CD4-positive, CD25-positive, alpha-beta regulatory T cell (primary cell): ENCODE measurements around the gene RECQL5. TPM values are rescaled to one million over a fixed set of nuclear protein-coding genes. Genes with fewer than 3 reads are reported as not detected.
A peak's percentile ranks its signal among the peaks of the same experiment; 100 is the strongest.

Experiments
- ATAC-seq, 2 donors: fragments of 150-1000 bp; cut with Tn5 transposase; one replicate each; pipeline ENCODE4 v1.10.0; 2021; ENCODE audit warnings: low read depth in 2 of 2, moderate number of reproducible peaks in 2 of 2, moderate library complexity in 1 of 2
- DNase-seq, 3 donors: peaks; one replicate each; pipeline versions ENCODE4 v3.0.0 to v3.0.0-alpha.2; 2012 to 2022; ENCODE audit warnings: mixed read lengths in 1 of 3
- H3K27ac ChIP-seq: one replicate; pipeline ENCODE4 v1.7.0; 2013; ENCODE audit warnings: mild to moderate bottlenecking, low read length; ENCODE audit not compliant: insufficient read depth, poor library complexity, severe bottlenecking
- H3K27me3 ChIP-seq: one replicate; pipeline ENCODE4 v1.7.0; 2013; ENCODE audit warnings: low read length; ENCODE audit not compliant: control insufficient read depth, insufficient read depth
- H3K36me3 ChIP-seq: one replicate; pipeline ENCODE4 v1.7.0; 2013; ENCODE audit warnings: mild to moderate bottlenecking, low read length, moderate library complexity; ENCODE audit not compliant: control insufficient read depth, insufficient read depth
- H3K4me1 ChIP-seq: 2 replicates; pipeline ENCODE4 v1.7.0; 2013; ENCODE audit warnings: mild to moderate bottlenecking, low read length; ENCODE audit not compliant: insufficient read depth, control insufficient read depth, poor library complexity, severe bottlenecking
- H3K4me3 ChIP-seq: one replicate; pipeline ENCODE4 v1.7.0; 2013; ENCODE audit warnings: low read depth, mild to moderate bottlenecking, low read length, moderate library complexity
- H3K9me3 ChIP-seq, 2 experiments: 1 replicate in 1 of 2; 2 replicates in 1 of 2; pipeline ENCODE4 v1.7.0; 2013; ENCODE audit warnings: low read length in 2 of 2, mild to moderate bottlenecking in 1 of 2, moderate library complexity in 1 of 2; ENCODE audit not compliant: control insufficient read depth in 2 of 2
- H3K27ac Mint-ChIP-seq, 3 donors: one replicate each; pipeline ENCODE4 v1.8.0; 2020 to 2022; ENCODE audit warnings: mild to moderate bottlenecking in 3 of 3, mixed read lengths in 3 of 3, moderate library complexity in 2 of 3
- H3K27me3 Mint-ChIP-seq: one replicate; pipeline ENCODE4 v1.8.0; 2022; ENCODE audit warnings: mild to moderate bottlenecking, mixed read lengths
- H3K36me3 Mint-ChIP-seq: one replicate; pipeline ENCODE4 v1.8.0; 2020; ENCODE audit warnings: mixed read lengths
- H3K4me1 Mint-ChIP-seq, 4 donors: one replicate each; pipeline ENCODE4 v1.8.0; 2020 to 2022; ENCODE audit warnings: mixed read lengths in 4 of 4, mild to moderate bottlenecking in 1 of 4
- H3K4me3 Mint-ChIP-seq, 4 donors: one replicate each; pipeline ENCODE4 v1.8.0; 2020 to 2022; ENCODE audit warnings: mild to moderate bottlenecking in 4 of 4, mixed read lengths in 4 of 4, moderate library complexity in 3 of 4
- H3K9me3 Mint-ChIP-seq, 7 donors: one replicate each; pipeline ENCODE4 v1.8.0; 2020 to 2022; ENCODE audit warnings: mixed read lengths in 7 of 7, mild to moderate bottlenecking in 3 of 7, moderate library complexity in 2 of 7
- polyA plus RNA-seq, 4 donors: library from polyadenylated mRNA; unstranded; fragments of 300-500 nt; fragmentation: Illumina TruSeq; gene quantifications; one replicate each; pipeline ENCODE4 v1.2.3, GENCODE V29; 2021
- total RNA-seq: library from RNA; stranded (reverse); gene quantifications from one replicate; pipeline ENCODE4 v1.2.3, GENCODE V29; 2022

The RECQL5 gene
- 25.5 TPM for total RNA-seq
- 10 to 100 TPM in 2 of 4 donors, 1 to 10 TPM in 2; 8.7 to 16.4 (median 11.4) TPM for polyA plus RNA-seq

DNA sequence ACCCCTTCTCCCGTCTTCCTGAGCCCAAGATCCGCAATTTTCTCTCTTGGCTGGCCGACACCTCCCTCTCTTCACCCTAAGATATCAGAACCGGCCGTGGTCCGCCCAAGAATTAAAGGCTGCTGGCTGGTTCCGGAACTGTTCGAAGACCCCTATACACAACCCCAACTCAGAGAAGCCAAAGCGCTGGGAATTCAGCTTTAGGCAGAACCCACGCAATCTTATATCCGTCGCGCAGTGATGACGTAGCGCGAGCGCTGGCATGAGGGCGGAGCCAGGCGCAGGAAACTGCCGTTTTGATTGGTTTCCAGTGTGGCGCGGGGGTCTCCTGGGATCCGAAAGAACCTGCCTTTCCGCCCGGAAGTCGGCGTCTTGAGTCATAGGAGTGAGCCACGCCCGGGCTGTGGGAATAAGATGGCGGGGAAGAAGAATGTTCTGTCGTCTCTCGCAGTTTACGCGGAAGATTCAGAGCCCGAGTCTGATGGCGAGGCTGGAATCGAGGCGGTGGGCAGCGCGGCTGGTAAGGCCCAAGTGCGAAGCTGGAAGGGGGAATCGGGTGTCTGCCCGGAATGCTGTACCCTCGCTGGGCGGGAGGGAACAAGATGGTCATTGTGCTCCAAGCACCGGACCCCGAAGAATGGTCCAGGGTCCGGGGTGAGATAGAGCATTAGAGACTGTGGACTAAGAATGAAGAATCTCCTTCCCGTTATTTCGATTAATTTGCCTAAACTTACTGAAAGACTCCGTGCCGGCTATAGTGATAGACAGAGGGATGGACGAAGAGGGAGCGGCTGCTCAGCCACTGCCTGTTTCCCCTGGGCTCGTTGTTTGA, at the start of gene RECQL5, which contains the start of gene SAP30BP:
TSS of gene RECQL5 (minus strand) at position 196 of the 832 bp plus-strand sequence. CDS start 597 bp downstream, outside the sequence.
TSS of gene SAP30BP (plus strand) at position 380 of the 832 bp plus-strand sequence. CDS start at position 415, 35 bp downstream.
- Histone ChIP-seq H3K36me3 (peaks cover 41% of the 10 kb centered on the region), H3K9me3 (no peaks in the 10 kb centered on the region), H3K4me3 (peak within 1 kb of the TSS; percentile 97), H3K4me1 (peaks cover 18% of the 10 kb centered on the region), H3K27me3 (no peaks in the 10 kb centered on the region), H3K27ac (peak within 1 kb of the TSS; percentile 92)
- Mint-ChIP-seq H3K4me1 (peaks cover 12 to 32% (median 28%) of the 10 kb centered on the region in 4 donors), H3K9me3 (no peaks in the 10 kb centered on the region), H3K36me3 (peaks cover 18% of the 10 kb centered on the region), H3K27me3 (no peaks in the 10 kb centered on the region), H3K4me3 (peak within 1 kb of the TSS in 3 of 4 donors; percentile 64 to 83 (median 81)), H3K27ac (peak within 1 kb of the TSS in 1 of 3 donors; percentile 72)
- ATAC-seq = peak; percentile 99 to 100
- peak; percentile 96 to 99 (median 97) for DNase-seq

DNA sequence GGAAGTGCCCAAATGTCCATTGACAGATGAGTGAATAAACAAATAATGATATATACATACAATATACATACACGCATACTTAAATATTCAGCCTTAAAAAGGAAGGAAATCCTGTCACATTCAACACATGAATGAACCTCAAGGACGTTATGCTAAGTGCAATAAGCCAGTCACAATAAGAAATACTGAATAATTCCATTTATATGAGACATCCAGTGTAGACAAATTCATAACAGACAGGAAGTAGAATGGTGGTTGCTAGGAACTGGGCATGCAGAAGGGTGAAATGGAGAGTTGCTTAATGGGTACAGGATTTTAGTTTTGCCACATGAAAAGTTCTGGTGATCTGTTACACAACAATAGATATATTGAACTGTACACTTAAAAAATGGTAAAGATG, 45.5 kb upstream of the RECQL5 start:
- Histone ChIP-seq H3K36me3 (peaks cover 7% of the 10 kb centered on the region), H3K27me3 (no peaks in the 10 kb centered on the region), H3K4me3 (no peak overlapping the region), H3K9me3 (no peaks in the 10 kb centered on the region), H3K4me1 (no peaks in the 10 kb centered on the region), H3K27ac (no peak overlapping the region)
- no peaks in the 10 kb centered on the region for H3K9me3 Mint-ChIP-seq
- DNase-seq = no peak
- no peak overlapping the region for H3K4me3 Mint-ChIP-seq
- H3K27ac Mint-ChIP-seq = no peak overlapping the region
- no peak for ATAC-seq
- peaks cover 0 to 2% (median 0%) of the 10 kb centered on the region in 4 donors for H3K4me1 Mint-ChIP-seq
- peaks cover 7% of the 10 kb centered on the region for H3K36me3 Mint-ChIP-seq
- H3K27me3 Mint-ChIP-seq = peaks cover 14% of the 10 kb centered on the region

DNA sequence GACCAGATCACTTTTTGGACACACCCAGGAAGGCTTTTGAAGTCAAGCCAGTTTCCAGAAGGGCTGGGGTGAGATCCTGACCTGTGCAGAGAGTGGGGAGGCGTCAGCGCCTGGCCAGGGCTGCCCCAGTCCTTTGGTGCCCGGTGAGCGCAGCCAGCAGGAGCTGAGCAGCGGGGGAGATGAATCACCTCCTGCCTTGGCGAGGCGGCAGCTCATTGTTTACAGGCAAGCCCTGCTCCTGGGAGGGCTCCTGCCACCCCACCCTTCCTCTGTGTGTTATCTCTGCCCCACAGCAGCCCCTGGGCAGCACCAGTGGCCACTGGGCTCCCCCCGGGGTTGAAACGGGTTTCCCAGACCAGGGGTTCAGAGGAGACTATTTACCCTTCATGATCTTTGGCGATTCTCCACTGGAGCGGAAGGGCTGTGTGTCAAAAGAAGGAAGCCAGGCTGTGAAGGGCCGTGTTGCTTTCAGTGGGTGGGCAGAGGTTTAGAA, 40.2 kb upstream of the RECQL5 start:
- ATAC-seq = no peak
- peak overlapping the region in 1 of 4 donors; percentile 38 for H3K4me3 Mint-ChIP-seq
- H3K36me3 Mint-ChIP-seq = peaks cover 32% of the 10 kb centered on the region
- Histone ChIP-seq H3K27me3 (no peaks in the 10 kb centered on the region), H3K4me1 (no peaks in the 10 kb centered on the region), H3K9me3 (no peaks in the 10 kb centered on the region), H3K27ac (no peak overlapping the region), H3K36me3 (peaks cover 59% of the 10 kb centered on the region), H3K4me3 (no peak overlapping the region)
- peaks cover 5% of the 10 kb centered on the region for H3K27me3 Mint-ChIP-seq
- H3K27ac Mint-ChIP-seq = no peak overlapping the region
- H3K9me3 Mint-ChIP-seq = no peaks in the 10 kb centered on the region
- no peaks in the 10 kb centered on the region for H3K4me1 Mint-ChIP-seq
- DNase-seq = no peak

DNA sequence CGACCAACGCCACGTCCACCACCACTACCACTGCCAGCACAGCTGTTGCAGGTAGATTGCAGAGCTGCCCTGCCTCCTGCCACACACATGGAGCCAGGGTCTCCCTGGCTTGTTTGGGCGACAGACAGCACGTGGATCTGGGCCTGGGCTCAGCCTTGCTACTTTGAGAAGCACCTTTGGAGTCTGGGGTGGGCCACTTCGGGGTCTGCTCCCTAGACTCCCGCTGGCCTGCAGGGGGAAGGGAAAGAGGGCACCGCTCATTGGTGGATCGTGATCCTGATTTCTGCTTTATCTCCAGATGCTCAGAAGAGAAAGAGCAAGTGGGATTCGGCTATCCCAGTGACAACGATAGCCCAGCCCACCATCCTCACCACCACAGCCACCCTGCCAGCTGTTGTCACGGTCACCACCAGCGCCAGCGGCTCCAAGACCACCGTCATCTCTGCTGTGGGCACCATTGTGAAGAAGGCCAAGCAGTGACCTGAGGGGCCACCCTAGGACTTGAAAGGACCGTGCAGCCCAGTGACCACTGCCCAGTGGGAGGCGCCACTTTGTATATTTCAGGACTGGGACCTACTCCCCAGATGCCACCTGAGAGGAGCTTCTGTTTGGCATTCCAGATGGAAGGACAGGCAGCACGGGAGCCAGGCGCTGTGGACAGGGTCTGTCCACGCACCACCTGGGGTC, 39.2 kb upstream of the RECQL5 start:
- Mint-ChIP-seq H3K4me1 (no peaks in the 10 kb centered on the region), H3K4me3 (no peak overlapping the region), H3K27ac (no peak overlapping the region), H3K27me3 (peaks cover 5% of the 10 kb centered on the region), H3K9me3 (no peaks in the 10 kb centered on the region), H3K36me3 (peaks cover 39% of the 10 kb centered on the region)
- peaks cover 69% of the 10 kb centered on the region for H3K36me3 ChIP-seq
- no peak for ATAC-seq
- H3K27ac ChIP-seq = no peak overlapping the region
- H3K27me3 ChIP-seq = no peaks in the 10 kb centered on the region
- no peaks in the 10 kb centered on the region for H3K4me1 ChIP-seq
- no peak overlapping the region for H3K4me3 ChIP-seq
- no peak for DNase-seq
- no peaks in the 10 kb centered on the region for H3K9me3 ChIP-seq

DNA sequence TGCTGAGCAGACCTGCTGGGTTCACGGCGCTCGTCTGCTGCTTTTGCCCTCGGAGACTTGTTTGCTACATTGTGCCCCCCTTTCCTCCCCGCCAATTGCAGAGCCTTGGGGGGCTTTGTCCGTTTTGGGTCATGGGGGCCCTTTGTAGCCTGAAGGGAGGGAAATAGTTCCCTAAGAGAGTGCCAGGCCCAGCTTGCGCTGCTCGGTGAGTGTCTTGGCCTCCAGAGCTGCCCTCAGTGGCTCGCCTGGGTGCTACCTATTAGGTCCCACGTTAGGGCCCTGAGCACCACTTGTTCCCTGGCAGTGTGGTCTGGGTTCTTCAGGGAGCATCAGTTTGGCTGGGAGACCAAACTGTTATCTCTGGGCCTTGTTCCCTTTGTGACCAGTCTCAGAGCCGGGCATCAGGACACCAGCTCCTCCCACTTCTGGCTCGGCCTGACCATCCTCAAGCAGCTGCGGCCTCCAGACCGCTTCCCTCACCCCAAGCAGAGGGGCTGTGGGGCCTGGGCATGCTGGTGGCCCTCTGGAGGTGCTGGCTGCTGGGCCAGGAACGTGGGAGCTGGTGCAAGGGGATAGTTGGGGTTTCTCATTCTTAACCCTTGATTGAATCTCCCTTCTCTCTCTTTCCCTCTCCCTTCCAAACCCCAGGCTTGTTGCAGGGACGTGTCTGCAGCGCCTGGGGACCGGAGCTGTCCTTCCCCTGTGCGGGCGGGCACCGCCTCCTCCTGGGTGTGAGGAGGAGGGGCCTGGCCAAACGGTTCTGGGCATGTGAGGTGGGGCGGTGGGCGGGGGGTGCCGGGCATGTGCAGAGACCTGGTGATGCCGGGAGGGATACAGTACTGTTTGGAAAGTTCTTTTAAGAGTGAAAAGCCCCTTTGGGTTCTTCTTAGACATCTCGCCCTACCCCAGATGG, 38.3 kb upstream of the RECQL5 start:
- no peak overlapping the region for H3K27ac ChIP-seq
- Mint-ChIP-seq H3K27ac (no peak overlapping the region), H3K27me3 (peaks cover 4% of the 10 kb centered on the region), H3K9me3 (no peaks in the 10 kb centered on the region), H3K4me3 (no peak overlapping the region), H3K36me3 (peaks cover 48% of the 10 kb centered on the region), H3K4me1 (no peaks in the 10 kb centered on the region)
- no peaks in the 10 kb centered on the region for H3K27me3 ChIP-seq
- H3K4me1 ChIP-seq = no peaks in the 10 kb centered on the region
- no peak for ATAC-seq
- H3K9me3 ChIP-seq = no peaks in the 10 kb centered on the region
- no peak overlapping the region for H3K4me3 ChIP-seq
- H3K36me3 ChIP-seq = peaks cover 78% of the 10 kb centered on the region
- no peak for DNase-seq

DNA sequence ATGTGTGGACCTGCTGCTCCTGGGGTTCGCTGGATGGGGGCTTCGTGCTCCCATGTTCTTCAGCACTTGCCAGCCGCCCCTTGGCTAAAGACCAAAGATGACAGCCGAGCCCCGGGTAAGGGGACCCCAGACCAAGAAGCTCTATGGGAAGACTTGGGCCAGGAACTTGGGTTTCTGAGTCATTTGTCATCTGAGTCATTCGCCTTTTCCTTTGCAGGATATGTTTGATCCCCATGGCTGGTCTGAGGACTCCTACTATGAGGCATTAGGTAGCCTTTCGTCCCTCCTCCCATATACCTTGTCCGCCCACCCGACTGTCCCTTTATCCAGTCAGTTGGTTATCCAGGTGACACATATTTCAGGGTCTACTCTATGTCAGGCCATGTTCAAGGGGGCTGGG, 36.6 kb upstream of the RECQL5 start:
- Mint-ChIP-seq H3K27me3 (no peaks in the 10 kb centered on the region), H3K36me3 (peaks cover 53% of the 10 kb centered on the region), H3K4me3 (no peak overlapping the region), H3K27ac (no peak overlapping the region), H3K4me1 (no peaks in the 10 kb centered on the region), H3K9me3 (no peaks in the 10 kb centered on the region)
- ATAC-seq (no peak), DNase-seq (no peak)
- peaks cover 93% of the 10 kb centered on the region for H3K36me3 ChIP-seq
- no peaks in the 10 kb centered on the region for H3K4me1 ChIP-seq
- H3K27ac ChIP-seq = no peak overlapping the region
- no peak overlapping the region for H3K4me3 ChIP-seq
- H3K9me3 ChIP-seq = no peaks in the 10 kb centered on the region
- H3K27me3 ChIP-seq = no peaks in the 10 kb centered on the region

DNA sequence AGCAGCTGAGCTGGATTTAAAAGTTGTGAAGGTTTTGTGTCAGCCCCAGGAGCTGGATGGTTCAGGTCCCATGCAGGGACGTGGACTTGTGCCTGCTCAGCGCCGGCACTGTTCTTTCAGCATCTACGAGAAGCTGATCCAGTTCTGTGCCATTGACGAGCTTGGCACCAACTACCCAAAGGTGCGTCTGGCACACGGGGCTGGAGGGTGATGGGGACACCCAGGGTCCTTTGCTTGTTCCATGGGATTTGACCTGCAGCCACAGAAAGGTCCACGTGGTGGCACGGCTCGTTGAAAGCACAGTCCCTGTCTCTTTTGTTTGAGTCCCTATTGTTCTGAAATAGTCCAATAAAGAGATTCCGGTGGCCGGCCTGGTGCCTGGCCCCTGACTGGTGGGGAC, 36.2 kb upstream of the RECQL5 start:
- no peak overlapping the region for H3K27ac ChIP-seq
- H3K27ac Mint-ChIP-seq = no peak overlapping the region
- H3K9me3 Mint-ChIP-seq = no peaks in the 10 kb centered on the region
- H3K4me3 Mint-ChIP-seq = no peak overlapping the region
- peaks cover 50% of the 10 kb centered on the region for H3K36me3 Mint-ChIP-seq
- no peaks in the 10 kb centered on the region for H3K4me1 Mint-ChIP-seq
- no peaks in the 10 kb centered on the region for H3K4me1 ChIP-seq
- no peaks in the 10 kb centered on the region for H3K27me3 Mint-ChIP-seq
- ATAC-seq (no peak), DNase-seq (no peak)
- no peaks in the 10 kb centered on the region for H3K9me3 ChIP-seq
- peaks cover 94% of the 10 kb centered on the region for H3K36me3 ChIP-seq
- no peaks in the 10 kb centered on the region for H3K27me3 ChIP-seq
- H3K4me3 ChIP-seq = no peak overlapping the region
